Karpas-422 (cell line): Measurements from ENCODE around the gene LRRK1. TPM values are rescaled to one million over a fixed set of nuclear protein-coding genes. Genes with fewer than 3 reads are reported as not detected.

Experiments
- DNase-seq: peaks from one replicate; pipeline ENCODE4 v3.0.0-alpha.2; 2015
- H2AFZ ChIP-seq: fragments of 200-600 bp; sonication (generic); 2 replicates; pipeline ENCODE4 v1.6.1; 2014; ENCODE audit warnings: antibody characterized with exemption, low read length, mixed read lengths
- H3K27ac ChIP-seq: fragments of 200-600 bp; sonication (generic); 2 replicates; pipeline ENCODE4 v1.5.1; 2014; ENCODE audit warnings: mild to moderate bottlenecking, low read length, moderate library complexity
- H3K27me3 ChIP-seq: fragments of 200-600 bp; sonication (generic); 2 replicates; pipeline ENCODE4 v1.6.1; 2014; ENCODE audit warnings: low read length, mixed read lengths
- H3K36me3 ChIP-seq: fragments of 200-600 bp; sonication (generic); 2 replicates; pipeline ENCODE4 v1.6.1; 2014; ENCODE audit warnings: low read length, mixed read lengths; ENCODE audit not compliant: insufficient read depth
- H3K4me1 ChIP-seq: fragments of 200-600 bp; sonication (generic); 2 replicates; pipeline ENCODE4 v1.6.1; 2014; ENCODE audit warnings: mild to moderate bottlenecking, low read length, mixed read lengths
- H3K4me2 ChIP-seq: fragments of 200-600 bp; sonication (generic); 2 replicates; pipeline ENCODE4 v1.6.1; 2014; ENCODE audit warnings: low read length, low read depth, mild to moderate bottlenecking; ENCODE audit not compliant: poor library complexity, severe bottlenecking
- H3K4me3 ChIP-seq: fragments of 200-600 bp; sonication (generic); 2 replicates; pipeline ENCODE4 v1.5.1; 2014; ENCODE audit warnings: mild to moderate bottlenecking, antibody characterized with exemption, low read length, mixed read lengths
- H3K79me2 ChIP-seq: fragments of 200-600 bp; sonication (generic); 2 replicates; pipeline ENCODE4 v1.6.1; 2014; ENCODE audit warnings: mild to moderate bottlenecking, low read length, mixed read lengths
- H3K9ac ChIP-seq: fragments of 200-600 bp; sonication (generic); 2 replicates; pipeline ENCODE4 v1.6.0; 2014; ENCODE audit warnings: low read length
- H3K9me2 ChIP-seq: fragments of 200-600 bp; sonication (generic), shearing (Covaris generic); replicated peaks from 2 replicates; pipeline ENCODE4 v1.6.0; 2014; ENCODE audit warnings: mild to moderate bottlenecking, low read length, moderate library complexity; ENCODE audit not compliant: insufficient read depth
- H3K9me3 ChIP-seq: fragments of 300-700, 200-600 bp; sonication (generic); 2 replicates; pipeline ENCODE4 v1.6.1; 2014; ENCODE audit warnings: low read length, mixed read lengths
- H4K20me1 ChIP-seq: fragments of 200-600 bp; sonication (generic); 2 replicates; pipeline ENCODE4 v1.6.1; 2014; ENCODE audit warnings: mild to moderate bottlenecking, antibody characterized with exemption, low read length, low read depth; ENCODE audit not compliant: insufficient read depth
- total RNA-seq: library from RNA; depleted of rRNA; stranded (reverse); fragments of >200 nt; shearing (Covaris generic); gene quantifications from 2 replicates; pipeline ENCODE4 v1.2.3, GENCODE V29; 2014; ENCODE audit warnings: low replicate concordance

The LRRK1 gene
- total RNA-seq, 1 experiment from 2014 or later: 46.6 TPM

DNA sequence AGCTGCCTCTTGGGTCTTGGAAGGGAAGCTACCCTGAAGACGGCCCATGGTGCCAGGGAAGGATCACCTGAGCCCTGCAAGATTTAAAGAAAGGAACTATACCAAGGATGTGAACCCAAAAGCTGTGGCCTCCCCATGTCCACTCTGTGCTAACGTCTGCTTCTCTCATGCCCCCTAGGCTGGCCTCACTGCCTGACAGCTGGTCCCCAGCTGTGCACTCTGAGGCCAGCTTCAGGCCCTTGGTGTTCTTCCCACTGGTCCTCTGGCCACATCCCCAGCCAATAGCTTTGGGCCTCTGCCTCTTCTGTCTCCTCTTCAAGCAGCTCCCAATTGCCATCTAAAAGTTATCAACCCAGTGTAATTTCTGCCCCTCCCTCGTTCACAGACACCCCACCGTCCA, 5.2 kb upstream of the LRRK1 start:
- H3K4me3 ChIP-seq: no peak overlapping the region
- peaks cover 26% of the 10 kb centered on the region for H3K36me3 ChIP-seq
- H3K9me2 ChIP-seq: no peaks in the 10 kb centered on the region
- H3K27ac ChIP-seq: no peak overlapping the region
- no peaks in the 10 kb centered on the region for H3K9me3 ChIP-seq
- H3K27me3 ChIP-seq: no peaks in the 10 kb centered on the region
- no peak overlapping the region for H3K4me2 ChIP-seq
- no peak overlapping the region for H2AFZ ChIP-seq
- no peak for DNase-seq
- H3K79me2 ChIP-seq: peaks cover 9% of the 10 kb centered on the region
- no peak overlapping the region for H3K9ac ChIP-seq
- peaks cover 25% of the 10 kb centered on the region for H3K4me1 ChIP-seq
- H4K20me1 ChIP-seq: peaks cover 7% of the 10 kb centered on the region; the same call in 1 of the 2 replicates

- H3K27ac ChIP-seq: no peak overlapping the region
- H3K79me2 ChIP-seq: peaks cover 13% of the 10 kb centered on the region
- no peaks in the 10 kb centered on the region for H3K9me2 ChIP-seq
- peaks cover 28% of the 10 kb centered on the region for H3K36me3 ChIP-seq
- no peak overlapping the region for H3K4me2 ChIP-seq
- peaks cover 7% of the 10 kb centered on the region; the same call in 1 of the 2 replicates for H4K20me1 ChIP-seq
- H3K4me1 ChIP-seq: peaks cover 25% of the 10 kb centered on the region
- H3K9ac ChIP-seq: no peak overlapping the region
- DNase-seq: no peak
- no peak overlapping the region for H2AFZ ChIP-seq
- H3K9me3 ChIP-seq: no peaks in the 10 kb centered on the region
- H3K4me3 ChIP-seq: no peak overlapping the region
- no peaks in the 10 kb centered on the region for H3K27me3 ChIP-seq
Observed at GRCh38 chr15:100914876-100915275, 4.3 kb upstream of the LRRK1 start.

GRCh38 chr15:100918034-100918689, 995 bp upstream of the LRRK1 start:
- peak; percentile 95 for DNase-seq
- Histone ChIP-seq H3K9me3 (no peaks in the 10 kb centered on the region), H3K4me2 (peak overlapping the region; percentile 90), H3K4me1 (peaks cover 54% of the 10 kb centered on the region), H3K9me2 (no peaks in the 10 kb centered on the region), H4K20me1 (peaks cover 20% of the 10 kb centered on the region; the same call in 1 of the 2 replicates), H3K9ac (peak overlapping the region; percentile 94), H3K79me2 (peaks cover 45% of the 10 kb centered on the region), H3K4me3 (peak overlapping the region; percentile 89), H3K36me3 (peaks cover 47% of the 10 kb centered on the region), H3K27me3 (no peaks in the 10 kb centered on the region), H3K27ac (peak overlapping the region; percentile 94), H2AFZ (0 out of 2 replicates have a peak overlapping the region, but pooled peaks have one; percentile 9)

DNA sequence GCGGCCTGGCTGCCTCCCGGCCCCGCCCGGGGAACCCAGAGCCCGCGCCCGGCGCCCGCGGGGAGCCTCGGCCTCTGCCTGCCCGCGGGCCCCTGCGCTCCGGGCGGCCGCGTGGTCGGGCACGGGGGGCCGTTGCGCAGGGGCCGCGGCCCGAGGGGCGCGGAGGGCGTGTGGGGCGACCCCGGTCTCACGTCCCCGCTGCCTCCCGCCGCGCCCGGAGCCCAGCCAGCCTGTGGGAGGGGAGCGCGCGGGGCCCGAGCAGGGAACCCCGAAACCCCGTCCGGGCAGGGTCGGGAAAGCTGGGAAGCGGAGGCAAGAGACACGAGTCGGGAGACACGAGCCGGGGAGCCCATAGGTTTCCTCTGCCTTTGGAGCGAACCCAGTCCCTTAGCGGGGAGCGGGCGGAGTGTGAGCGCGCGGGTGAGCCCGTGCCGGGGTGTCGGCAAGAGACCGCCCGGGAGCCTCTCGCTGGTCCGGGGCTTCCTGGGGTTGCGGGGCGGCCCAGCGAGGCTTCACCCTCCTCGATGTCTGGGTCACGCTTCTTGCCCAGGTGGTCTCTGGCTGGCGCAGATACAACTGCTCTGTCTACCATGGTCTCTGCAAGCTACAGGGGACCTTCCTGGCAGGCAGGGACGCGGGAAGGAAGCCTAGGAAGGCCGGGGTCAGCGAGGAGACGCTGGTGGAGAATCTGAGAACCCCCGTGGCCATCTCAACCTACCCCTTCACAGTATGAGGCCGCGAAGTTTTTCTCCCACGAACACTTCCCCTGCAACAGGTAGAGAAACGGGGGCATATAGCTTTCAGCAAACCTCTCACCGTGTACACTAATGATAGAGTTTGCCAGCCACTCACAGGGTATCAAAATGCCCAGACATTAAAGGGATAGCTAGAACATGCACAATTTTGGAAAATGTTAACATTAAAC, 586 bp downstream of the LRRK1 start:
- DNase-seq: peak; percentile 68
- Histone ChIP-seq H3K79me2 (peaks cover 60% of the 10 kb centered on the region), H3K4me3 (peak overlapping the region; percentile 81), H3K36me3 (peaks cover 63% of the 10 kb centered on the region), H2AFZ (no peak overlapping the region), H3K4me2 (peak overlapping the region; percentile 89), H3K27me3 (no peaks in the 10 kb centered on the region), H4K20me1 (peaks cover 34% of the 10 kb centered on the region), H3K9me2 (no peaks in the 10 kb centered on the region), H3K9me3 (no peaks in the 10 kb centered on the region), H3K27ac (peak overlapping the region; percentile 98), H3K4me1 (peaks cover 70% of the 10 kb centered on the region), H3K9ac (peak overlapping the region; percentile 96)

DNA sequence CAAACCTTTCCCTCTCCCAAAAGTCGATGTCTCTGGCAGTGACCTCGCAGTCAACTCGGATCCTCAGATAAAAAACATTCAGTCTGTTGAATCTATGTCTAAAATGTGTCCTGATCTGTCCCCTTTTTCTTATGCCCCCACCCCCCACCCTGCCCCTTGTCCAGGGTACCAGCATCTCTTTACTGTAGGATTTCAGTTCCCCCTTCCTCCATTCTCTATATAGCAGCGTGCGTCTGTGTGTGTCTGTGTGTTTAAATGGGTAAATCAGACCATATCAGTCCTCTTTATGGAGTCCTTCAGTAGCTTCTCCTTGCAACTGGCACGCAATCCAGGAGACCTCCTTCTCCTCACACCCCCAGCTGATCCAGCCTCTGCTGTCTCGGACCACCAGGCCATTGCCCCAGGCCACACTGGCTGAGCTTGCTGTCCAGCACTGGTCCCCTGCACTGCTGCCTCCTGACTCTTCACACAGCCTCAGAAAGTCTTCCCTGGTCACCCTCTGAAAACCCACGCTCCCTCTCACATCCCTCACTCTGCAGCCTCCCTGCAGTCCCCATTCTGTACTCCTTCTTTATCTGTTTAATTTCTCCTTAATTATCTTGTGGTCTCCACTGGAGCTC, 1.5 kb downstream of the LRRK1 start:
- H3K9me2 ChIP-seq: no peaks in the 10 kb centered on the region
- peaks cover 34% of the 10 kb centered on the region for H4K20me1 ChIP-seq
- H3K36me3 ChIP-seq: peaks cover 65% of the 10 kb centered on the region
- no peaks in the 10 kb centered on the region for H3K9me3 ChIP-seq
- peaks cover 78% of the 10 kb centered on the region for H3K4me1 ChIP-seq
- H3K27me3 ChIP-seq: no peaks in the 10 kb centered on the region
- peak overlapping the region; percentile 89 for H3K4me2 ChIP-seq
- H2AFZ ChIP-seq: no peak overlapping the region
- H3K27ac ChIP-seq: peak overlapping the region; percentile 98
- H3K4me3 ChIP-seq: peak overlapping the region; percentile 81
- H3K79me2 ChIP-seq: peaks cover 60% of the 10 kb centered on the region
- peak; percentile 76 for DNase-seq
- H3K9ac ChIP-seq: peak overlapping the region; percentile 96

DNA sequence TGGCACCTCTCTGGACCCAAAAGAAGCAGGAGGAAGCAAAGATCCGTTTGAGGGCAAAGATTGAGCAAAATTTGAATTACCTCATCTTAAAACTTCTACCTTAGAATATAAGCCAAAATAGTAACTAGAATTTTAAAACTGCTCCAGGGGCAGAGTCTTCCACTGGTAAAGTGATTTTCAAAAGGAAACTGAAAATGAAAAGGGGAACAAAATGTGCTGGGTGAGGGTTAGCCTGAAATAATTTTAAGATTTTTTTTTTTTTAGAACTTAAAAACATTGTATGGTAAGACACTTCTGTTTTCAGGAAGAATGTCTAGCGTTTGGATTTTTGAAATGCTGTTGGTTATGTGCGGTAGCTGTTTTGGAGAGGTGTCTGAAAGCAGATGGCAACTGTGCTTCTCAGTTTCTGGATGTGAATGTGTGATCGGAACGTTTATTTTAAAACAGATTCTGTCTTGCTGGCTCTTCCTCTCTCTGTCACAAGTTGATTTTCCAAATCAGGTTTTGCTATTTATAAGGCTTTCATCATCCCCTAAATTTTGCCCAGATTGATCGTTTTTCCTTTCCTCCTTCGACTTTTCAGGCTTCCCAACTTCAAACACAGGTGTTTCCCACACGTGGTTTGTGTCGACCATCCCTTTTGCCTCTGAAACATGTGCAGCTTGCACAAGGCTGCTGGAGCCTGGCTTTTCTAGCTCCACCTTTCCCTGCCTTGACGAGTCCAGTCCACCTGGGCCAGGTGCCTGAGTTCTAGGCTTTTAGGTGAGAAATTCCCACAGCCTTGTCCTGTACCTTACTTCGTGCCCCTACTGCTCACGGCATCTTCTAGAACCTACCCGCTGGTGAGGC, 3.3 kb downstream of the LRRK1 start:
- Histone ChIP-seq H3K4me2 (peak overlapping the region; percentile 89), H4K20me1 (peaks cover 31% of the 10 kb centered on the region), H3K27me3 (no peaks in the 10 kb centered on the region), H3K9ac (peak overlapping the region; percentile 96), H3K4me1 (peaks cover 83% of the 10 kb centered on the region), H3K27ac (peak overlapping the region; percentile 98), H2AFZ (no peak overlapping the region), H3K36me3 (peaks cover 54% of the 10 kb centered on the region), H3K4me3 (peak overlapping the region; percentile 81), H3K79me2 (peaks cover 63% of the 10 kb centered on the region), H3K9me2 (no peaks in the 10 kb centered on the region), H3K9me3 (no peaks in the 10 kb centered on the region)
- peak; percentile 90 for DNase-seq

DNA sequence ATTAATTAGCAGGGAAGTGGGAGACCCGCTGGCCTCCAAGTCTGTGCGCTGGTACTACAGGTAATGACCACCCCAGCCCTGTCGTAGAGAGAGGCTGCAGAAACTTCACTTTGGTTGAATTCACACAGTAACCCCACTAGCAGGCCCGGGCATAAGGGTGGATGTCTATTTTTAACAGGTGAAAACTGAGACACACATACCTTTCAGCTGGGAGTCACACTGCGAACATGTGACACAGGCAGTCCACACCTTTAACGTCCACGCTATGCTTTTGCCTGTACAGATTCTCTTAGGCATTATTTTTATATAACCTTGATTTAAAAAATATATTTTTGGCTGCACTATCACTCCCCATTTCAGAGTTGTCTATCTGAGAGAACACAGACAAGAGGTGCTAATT, 3.9 kb downstream of the LRRK1 start:
- Histone ChIP-seq H3K9ac (peak overlapping the region; percentile 96), H3K9me2 (no peaks in the 10 kb centered on the region), H3K79me2 (peaks cover 70% of the 10 kb centered on the region), H3K27me3 (no peaks in the 10 kb centered on the region), H4K20me1 (peaks cover 27% of the 10 kb centered on the region), H3K27ac (peak overlapping the region; percentile 98), H3K36me3 (peaks cover 56% of the 10 kb centered on the region), H3K9me3 (no peaks in the 10 kb centered on the region), H2AFZ (no peak overlapping the region), H3K4me3 (peak overlapping the region; percentile 81), H3K4me1 (peaks cover 84% of the 10 kb centered on the region), H3K4me2 (peak overlapping the region; percentile 89)
- no peak for DNase-seq
